HEK293T (cell line): ENCODE results near the gene PKNOX2.

Source experiments
- CTCF ChIA-PET: fragments of 350-600 bp; formaldehyde crosslinking; extraction: SDS; loops from one replicate; lab custom pipeline; 2021; ENCODE audit warnings: antibody characterized with exemption, inconsistent platforms; lab: Yijun Ruan, JAX
- POLR2A ChIA-PET: fragments of 350-600 bp; formaldehyde crosslinking; extraction: SDS; loops from one replicate; lab custom pipeline; 2020; ENCODE audit warnings: antibody characterized with exemption, inconsistent platforms; lab: Yijun Ruan, JAX
- DNase-seq: peaks from one replicate; pipeline ENCODE4 v3.0.0; 2012; ENCODE audit warnings: mixed read lengths; ENCODE audit errors: extremely low spot score
- ARNT ChIP-seq: fragments of 450-650 bp; IDR thresholded peaks from 2 replicates; pipeline ENCODE4 v1.6.1; 2017; ENCODE audit warnings: mild to moderate bottlenecking
- BHLHE40 ChIP-seq: fragments of 450-650 bp; IDR thresholded peaks from 2 replicates; pipeline ENCODE4 v1.6.1; 2016; ENCODE audit warnings: mild to moderate bottlenecking, moderate library complexity, borderline replicate concordance
- CTBP1 ChIP-seq: fragments of 450-650 bp; IDR thresholded peaks from 2 replicates; pipeline ENCODE4 v1.6.1; 2016; ENCODE audit warnings: borderline replicate concordance
- ELF4 ChIP-seq: fragments of 450-650 bp; IDR thresholded peaks from 2 replicates; pipeline ENCODE4 v1.6.1; 2017; ENCODE audit warnings: antibody characterized with exemption
- FOXA1 ChIP-seq: fragments of 450-650 bp; IDR thresholded peaks from 2 replicates; pipeline ENCODE4 v1.6.1; 2016; ENCODE audit warnings: mild to moderate bottlenecking
- FOXK2 ChIP-seq: fragments of 450-650 bp; IDR thresholded peaks from 2 replicates; pipeline ENCODE4 v1.6.1; 2016; ENCODE audit warnings: mild to moderate bottlenecking
- FOXM1 ChIP-seq: fragments of 450-650 bp; IDR thresholded peaks from 2 replicates; pipeline ENCODE4 v1.6.1; 2017; ENCODE audit warnings: mild to moderate bottlenecking, borderline replicate concordance
- HDGF ChIP-seq: fragments of 450-650 bp; IDR thresholded peaks from 2 replicates; pipeline ENCODE4 v1.6.1; 2017; ENCODE audit warnings: antibody characterized with exemption, borderline replicate concordance
- L3MBTL2 ChIP-seq: fragments of 450-650 bp; conservative IDR thresholded peaks from 2 replicates; pipeline ENCODE4 v1.6.1; 2016; ENCODE audit warnings: mild to moderate bottlenecking
- LEF1 ChIP-seq: fragments of 450-650 bp; IDR thresholded peaks from 2 replicates; pipeline ENCODE4 v1.6.1; 2017; ENCODE audit warnings: mild to moderate bottlenecking, borderline replicate concordance
- NFRKB ChIP-seq: fragments of 450-650 bp; IDR thresholded peaks from 2 replicates; pipeline ENCODE4 v1.6.1; 2016; ENCODE audit warnings: mild to moderate bottlenecking, moderate library complexity
- SP1 ChIP-seq: fragments of 450-650 bp; IDR thresholded peaks from 2 replicates; pipeline ENCODE4 v1.6.1; 2017
- SUZ12 ChIP-seq: fragments of 450-650 bp; IDR thresholded peaks from 2 replicates; pipeline ENCODE4 v1.6.1; 2016; ENCODE audit warnings: mild to moderate bottlenecking
- TARDBP ChIP-seq: fragments of 450-650 bp; IDR thresholded peaks from 2 replicates; pipeline ENCODE4 v1.6.1; 2016
- ZNF384 ChIP-seq: fragments of 450-650 bp; IDR thresholded peaks from 2 replicates; pipeline ENCODE4 v1.6.1; 2016
- TF ChIP-seq, protein P1 (sequence below): fragments of 450-650 bp; IDR thresholded peaks from 2 replicates; pipeline ENCODE4 v1.6.1; 2016

PKNOX2 gene

DNA sequence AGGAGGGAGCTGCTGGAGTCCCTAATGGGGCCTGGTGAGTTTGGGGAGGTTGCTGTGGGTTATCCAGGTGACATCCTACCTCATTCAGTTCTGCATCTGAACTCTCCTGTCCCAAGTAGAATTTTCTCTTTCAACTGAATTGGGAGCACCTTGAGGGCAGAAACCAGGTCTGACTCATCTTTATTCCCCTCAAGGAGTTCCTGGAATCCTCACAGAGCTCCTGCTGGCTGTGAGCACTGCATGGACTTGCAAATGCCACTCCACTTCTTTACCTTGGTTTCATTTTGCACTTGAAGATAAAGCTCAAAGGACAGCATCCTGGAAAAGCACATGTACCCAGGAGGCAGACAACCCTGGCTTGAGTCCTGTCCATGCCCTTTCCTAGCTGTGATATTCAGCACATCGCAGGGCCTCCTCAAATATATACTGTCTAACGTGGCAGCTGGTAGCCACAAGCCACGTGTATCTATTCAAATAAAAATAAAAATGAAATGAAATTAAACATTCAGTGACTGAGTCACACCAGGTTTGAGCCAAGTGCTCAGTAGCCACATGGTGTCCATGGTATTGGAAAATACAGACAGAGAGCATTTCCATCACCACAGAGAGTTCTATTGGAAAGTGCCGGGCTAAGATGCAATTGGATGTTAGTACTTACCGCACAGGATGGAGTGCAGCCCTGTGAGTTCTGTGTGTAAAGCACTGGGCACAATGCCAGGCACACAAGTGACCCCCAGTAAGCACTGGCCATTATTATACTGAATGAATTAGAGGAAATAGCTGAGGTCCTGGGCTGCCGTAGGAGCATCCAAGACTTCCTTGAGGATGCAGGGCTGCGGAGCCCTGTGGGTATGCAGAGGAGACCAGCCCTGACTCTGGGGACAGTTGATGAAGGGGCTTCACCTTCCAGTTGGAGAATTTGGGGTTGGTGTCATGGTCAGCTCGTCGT lies 149.0 kb downstream of the PKNOX2 start:
- POLR2A ChIA-PET = no interaction called here
- TF ChIP-seq HDGF (no peak), CTBP1 (no peak), NFRKB (no peak), ARNT (no peak), ZNF384 (no peak), FOXM1 (no peak), TARDBP (no peak), BHLHE40 (no peak), FOXK2 (no peak), FOXA1 (no peak), ELF4 (no peak), SP1 (no peak), L3MBTL2 (no peak), SUZ12 (no peak), LEF1 (no peak)
- TF ChIP-seq, protein P1, sequence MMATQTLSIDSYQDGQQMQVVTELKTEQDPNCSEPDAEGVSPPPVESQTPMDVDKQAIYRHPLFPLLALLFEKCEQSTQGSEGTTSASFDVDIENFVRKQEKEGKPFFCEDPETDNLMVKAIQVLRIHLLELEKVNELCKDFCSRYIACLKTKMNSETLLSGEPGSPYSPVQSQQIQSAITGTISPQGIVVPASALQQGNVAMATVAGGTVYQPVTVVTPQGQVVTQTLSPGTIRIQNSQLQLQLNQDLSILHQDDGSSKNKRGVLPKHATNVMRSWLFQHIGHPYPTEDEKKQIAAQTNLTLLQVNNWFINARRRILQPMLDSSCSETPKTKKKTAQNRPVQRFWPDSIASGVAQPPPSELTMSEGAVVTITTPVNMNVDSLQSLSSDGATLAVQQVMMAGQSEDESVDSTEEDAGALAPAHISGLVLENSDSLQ = no peak
- CTCF ChIA-PET = no interaction called here
- no peak for DNase-seq

- ChIA-PET CTCF (no interaction called here), POLR2A (no interaction called here)
- TF ChIP-seq LEF1 (no peak), ARNT (no peak), FOXA1 (no peak), ELF4 (no peak), FOXK2 (no peak)
- DNase-seq = no peak
Observed at GRCh38 chr11:125314276-125315078, 149.9 kb downstream of the PKNOX2 start.

GRCh38 chr11:125315079-125315740 lies 150.7 kb downstream of the PKNOX2 start:
- ChIA-PET POLR2A (no interaction called here), CTCF (no interaction called here)
- TF ChIP-seq NFRKB (no peak), FOXA1 (no peak), L3MBTL2 (no peak), SP1 (no peak), SUZ12 (no peak), LEF1 (no peak), TARDBP (no peak), CTBP1 (no peak), ZNF384 (no peak), ELF4 (no peak), HDGF (no peak), BHLHE40 (no peak), ARNT (no peak)
- TF ChIP-seq, protein P1 = no peak
- DNase-seq = no peak

- CTCF ChIA-PET = no interaction called here
- TF ChIP-seq LEF1 (no peak), HDGF (no peak), TARDBP (no peak), NFRKB (no peak), L3MBTL2 (no peak), ELF4 (no peak)
- POLR2A ChIA-PET = no interaction called here
- no peak for DNase-seq
Observed at GRCh38 chr11:125317416-125317815, 152.9 kb downstream of the PKNOX2 start.

- CTCF ChIA-PET = no interaction called here
- TF ChIP-seq CTBP1 (no peak), SUZ12 (no peak), FOXA1 (no peak), SP1 (no peak), L3MBTL2 (no peak), NFRKB (no peak), ARNT (no peak), FOXM1 (no peak), HDGF (no peak), ZNF384 (no peak), LEF1 (no peak), TARDBP (no peak), BHLHE40 (no peak), FOXK2 (no peak), ELF4 (no peak)
- TF ChIP-seq, protein P1 = no peak
- POLR2A ChIA-PET = no interaction called here
Observed at GRCh38 chr11:125319649-125320048, 155.1 kb downstream of the PKNOX2 start.

More at GRCh38 chr11:125319649-125320048, 155.1 kb downstream of the PKNOX2 start:
- DNase-seq = no peak
